DMS114 treated with DMSO at 0.1 percent for 48 hours (cell line): Measurements from ENCODE around the gene GARNL3.
A peak's percentile ranks its signal among the peaks of the same experiment; 100 is the strongest.

Source experiments
- DNase-seq: peaks from one replicate; lab custom pipeline; 2025; ENCODE audit not compliant: unreplicated experiment; lab: John Stamatoyannopoulos, UW

The GARNL3 gene

DNA sequence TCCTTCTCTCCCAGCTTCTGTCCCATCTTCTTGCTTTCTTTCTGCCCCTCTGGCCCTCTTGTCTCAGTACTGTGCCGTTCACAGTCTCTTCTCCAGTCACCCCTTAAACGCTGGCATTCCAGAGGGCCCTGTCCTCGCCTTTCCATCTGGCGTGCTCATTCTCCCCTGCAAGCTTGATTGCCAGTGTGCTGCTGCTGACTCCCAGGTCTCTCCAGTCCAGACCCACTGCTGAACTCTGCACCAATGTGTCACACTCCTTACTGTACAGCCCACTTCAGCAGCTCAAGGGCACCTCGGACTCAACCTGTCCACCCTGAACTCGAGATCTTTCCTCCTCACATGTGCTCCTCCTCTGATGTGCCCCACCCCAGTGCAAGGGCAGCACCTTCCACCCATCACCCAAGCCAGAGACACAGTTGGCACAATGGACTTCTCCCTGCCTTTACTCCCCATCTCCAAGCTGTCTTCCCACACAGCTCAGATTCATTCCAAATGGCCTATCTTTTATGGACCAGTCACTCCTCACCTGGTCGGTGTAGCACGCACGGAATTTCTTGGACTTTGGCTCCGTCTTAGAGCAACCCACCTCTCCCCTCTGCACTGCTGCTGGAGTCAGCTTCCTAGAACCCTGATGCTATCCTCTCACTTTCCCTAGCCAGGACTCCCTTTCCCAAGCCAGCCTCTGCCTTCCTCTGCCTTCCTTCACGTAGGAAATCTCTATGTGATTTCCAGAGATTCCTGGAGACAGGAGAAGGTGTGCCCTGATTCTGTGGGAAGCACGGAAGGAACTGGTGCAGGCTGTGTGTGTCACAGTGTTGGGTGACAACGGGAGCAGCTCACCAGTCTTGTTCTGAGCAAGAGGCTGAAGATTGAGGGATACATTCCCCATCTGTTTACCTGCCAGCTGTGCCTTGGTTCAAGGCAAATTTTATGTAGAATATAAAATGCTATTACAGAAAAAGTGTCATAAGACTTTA, 106.4 kb downstream of the GARNL3 start:
- no peak for DNase-seq

DNA sequence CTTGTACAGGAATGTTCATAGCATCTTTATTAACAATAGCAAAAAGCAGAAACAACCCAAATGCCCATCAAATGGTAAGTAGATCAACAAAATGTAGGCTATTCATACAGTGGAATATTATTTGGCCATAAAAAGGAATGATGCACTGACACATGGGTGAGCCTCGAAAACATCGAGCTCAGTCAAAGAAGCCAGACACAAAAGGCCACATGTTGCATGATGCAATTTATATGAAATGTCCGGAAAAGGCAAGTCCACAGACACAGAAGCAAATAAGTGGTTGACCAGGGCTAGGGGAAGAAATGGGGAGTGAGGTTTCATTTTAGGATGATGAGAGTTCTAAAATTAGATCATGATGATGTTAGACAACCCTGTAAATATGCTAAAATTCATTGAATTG, 115.9 kb downstream of the GARNL3 start:
- no peak for DNase-seq

DNA sequence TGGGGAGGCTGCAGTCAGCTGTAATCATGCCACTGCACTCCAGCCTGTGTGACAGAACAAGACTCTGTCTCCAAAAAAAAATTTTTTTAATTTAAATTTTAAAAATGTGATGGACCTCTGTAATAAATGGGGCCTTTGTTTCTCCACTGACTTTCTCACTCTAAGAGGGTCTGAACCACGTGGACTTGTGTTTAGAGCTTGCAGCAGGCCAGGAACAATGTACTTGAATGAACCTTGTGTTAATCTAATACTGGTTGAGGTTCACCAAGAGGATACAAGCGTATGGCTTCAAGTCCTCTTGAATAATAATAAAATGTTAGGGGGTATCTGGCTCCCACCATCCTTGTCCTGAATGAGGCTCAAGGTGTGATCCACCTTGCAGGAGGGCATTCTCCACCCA, 118.0 kb downstream of the GARNL3 start:
- DNase-seq, result no peak

DNA sequence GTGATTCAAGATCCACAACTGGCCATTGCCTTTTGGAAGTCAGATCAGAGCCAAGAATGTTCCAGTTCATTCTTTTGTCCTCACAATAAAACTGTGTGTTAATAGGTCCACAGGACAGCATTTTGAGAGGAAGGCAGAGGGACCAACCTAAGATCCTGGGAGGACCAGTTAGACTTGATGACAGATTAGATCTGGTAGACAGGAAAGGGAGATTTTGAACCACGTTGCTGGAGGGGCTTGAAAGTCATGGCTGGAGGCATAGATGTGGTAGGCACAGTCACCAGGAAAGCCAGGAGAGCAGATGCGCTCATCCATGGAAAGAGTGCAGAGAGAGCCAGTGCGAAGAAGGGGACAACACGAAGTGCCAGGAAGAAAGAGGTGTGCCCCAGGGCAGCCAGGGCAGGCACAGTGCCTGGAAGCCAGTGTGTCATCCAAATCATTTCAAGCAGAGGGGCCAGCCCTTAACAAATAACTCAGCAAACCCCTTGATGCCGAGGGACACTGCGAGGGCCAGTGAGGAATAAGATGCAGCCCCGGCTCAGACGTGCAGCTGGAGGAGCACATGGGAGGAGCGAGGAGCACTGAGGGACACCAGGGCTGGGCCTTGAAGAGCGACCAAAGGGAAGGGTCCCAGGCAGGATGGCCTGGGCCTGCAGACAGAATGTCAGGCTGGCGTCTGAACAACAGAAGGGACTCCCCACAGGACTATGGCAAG, 119.6 kb downstream of the GARNL3 start:
- no peak for DNase-seq

DNA sequence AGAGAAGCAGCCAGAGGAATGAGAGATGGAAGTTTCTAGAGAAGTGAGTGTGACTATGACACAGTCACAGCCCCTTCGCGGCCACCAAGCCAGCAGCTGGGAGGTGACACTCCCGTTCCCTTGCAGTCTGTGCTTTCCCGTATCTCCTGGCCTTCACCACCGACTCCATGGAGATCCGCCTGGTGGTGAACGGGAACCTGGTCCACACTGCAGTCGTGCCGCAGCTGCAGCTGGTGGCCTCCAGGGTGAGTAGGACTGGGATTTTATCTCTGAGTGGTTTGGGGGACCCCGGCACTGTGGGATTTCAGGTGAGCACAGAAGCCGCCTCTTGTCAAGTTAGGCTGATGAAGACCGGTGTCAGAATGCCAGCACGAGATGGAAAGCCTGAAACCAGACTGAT, 120.3 kb downstream of the GARNL3 start:
- DNase-seq, result no peak

DNA sequence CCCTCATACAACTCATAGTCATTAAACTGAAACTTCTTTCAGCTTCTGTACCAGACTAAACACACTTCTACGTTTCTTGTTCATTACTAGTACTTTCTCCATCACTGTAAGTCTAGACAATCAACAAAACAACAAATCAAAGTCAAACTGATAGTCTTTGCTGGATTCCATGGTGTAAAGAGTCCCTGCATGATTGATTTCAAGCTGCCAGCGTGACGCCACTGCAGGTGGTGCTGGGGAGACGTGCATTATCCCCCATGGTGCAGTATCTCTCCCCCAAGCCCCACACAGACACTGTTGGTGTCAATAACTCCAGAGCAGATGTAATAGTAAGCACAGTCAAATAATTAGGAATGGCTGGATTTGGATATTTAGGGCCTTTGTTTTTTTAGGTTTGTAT, 121.7 kb downstream of the GARNL3 start:
- DNase-seq, result no peak

DNA sequence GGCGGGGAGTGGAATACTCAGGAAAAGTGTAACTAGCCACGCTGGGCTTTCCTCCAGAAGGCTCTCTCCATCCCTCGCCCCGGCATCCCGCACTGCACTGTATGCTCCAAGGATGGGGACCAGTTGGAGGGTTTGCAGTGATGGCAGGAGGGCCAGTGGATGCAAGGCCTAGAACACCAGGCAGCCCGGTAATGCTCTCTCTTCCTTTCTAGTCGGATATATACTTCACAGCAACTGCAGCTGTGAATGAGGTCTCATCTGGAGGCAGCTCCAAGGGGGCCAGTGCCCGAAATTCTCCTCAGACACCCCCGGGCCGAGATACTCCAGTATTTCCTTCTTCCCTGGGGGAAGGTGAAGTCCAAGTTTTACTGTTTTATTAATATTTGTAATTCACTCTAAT, 122.4 kb downstream of the GARNL3 start:
- DNase-seq, result no peak

DNA sequence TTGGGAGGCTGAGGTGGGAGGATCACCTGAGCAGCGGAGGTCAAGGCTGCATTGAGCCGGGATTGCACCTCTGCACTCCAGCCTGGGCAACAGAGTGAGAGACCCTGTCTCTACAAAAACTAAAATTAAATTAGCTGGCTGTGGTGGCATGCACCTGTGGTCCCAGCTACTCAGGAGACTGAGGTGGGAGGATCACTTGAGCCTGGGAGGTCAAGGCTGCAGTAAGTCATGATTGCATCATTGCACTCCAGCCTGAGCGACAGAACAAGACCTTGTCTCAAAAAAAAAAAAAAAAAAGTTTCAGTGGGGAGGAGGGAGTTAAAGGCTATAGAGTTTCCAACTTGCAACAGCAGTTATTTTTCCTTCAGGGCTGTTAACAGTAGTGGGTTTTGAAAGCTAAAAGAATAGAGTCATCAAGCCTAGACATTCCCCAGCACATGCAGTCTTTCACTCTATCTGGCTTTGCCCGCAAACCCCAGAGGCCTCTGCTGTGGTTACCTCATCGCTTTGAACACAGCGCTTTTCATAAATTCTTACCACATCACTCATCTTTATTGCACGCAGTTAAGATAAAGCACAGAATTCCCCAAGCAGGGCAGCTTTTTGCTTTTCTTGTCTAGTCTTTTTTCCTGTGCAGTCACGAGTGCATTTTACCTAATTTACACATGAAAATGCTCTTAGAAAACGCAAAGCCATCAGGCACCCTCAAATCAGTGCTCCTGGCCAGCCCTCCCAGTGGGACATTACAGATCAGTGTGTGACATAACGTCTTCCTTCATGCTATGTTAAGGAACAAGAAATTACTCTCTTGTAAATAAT, 123.7 kb downstream of the GARNL3 start:
- DNase-seq, result no peak

DNA sequence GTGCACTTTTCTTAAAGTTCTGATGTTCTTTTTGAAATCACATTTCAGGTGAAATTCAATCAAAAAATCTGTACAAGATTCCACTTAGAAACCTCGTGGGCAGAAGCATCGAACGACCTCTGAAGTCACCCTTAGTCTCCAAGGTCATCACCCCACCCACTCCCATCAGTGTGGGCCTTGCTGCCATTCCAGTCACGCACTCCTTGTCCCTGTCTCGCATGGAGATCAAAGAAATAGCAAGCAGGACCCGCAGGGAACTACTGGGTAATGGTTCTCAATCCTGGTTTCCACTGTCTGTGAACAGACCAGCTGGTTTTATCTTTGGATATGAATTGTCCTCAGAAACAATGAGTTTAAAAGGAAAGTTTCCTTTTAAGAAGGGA, 124.3 kb downstream of the GARNL3 start:
- no peak for DNase-seq

DNA sequence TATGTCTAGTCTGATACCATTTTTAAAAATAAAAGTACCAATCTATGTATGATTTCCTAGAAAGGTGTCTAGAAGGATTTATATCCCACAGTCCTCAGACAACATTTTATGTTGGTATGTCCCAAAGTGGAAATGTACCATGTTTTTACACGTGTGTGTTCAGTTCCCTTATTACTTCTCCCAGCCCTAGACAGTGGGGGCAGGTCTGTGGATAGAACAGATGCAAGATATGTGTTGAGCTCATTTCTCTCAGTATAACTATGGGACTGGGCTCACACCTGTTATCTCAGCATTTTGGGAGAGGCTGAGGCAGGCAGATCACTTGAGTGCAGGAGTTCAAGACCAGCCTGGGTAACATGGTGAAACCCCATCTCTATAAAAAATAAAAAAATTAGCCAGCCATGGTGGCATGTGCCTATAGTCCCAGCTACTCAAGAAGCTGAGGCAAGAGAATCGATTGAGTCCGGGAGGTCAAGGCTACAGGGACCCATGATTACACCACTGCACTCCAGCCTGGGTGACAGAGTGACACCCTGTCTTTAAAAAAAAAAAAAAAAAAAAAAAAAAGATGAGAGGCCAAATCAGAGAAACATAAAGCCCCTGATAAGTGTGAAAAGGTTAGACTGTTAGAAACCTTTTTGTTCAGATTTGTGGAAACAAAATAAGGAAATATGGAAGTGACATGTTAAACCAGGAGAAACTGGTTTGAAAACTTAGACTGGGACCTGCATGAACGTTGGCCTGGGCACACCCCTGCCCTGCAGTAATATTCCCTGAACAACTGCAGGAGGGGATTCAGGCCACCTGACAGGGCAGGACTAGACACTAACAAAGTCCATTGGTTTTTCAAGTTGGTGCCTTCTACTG, 125.0 kb downstream of the GARNL3 start:
- DNase-seq, result no peak

DNA sequence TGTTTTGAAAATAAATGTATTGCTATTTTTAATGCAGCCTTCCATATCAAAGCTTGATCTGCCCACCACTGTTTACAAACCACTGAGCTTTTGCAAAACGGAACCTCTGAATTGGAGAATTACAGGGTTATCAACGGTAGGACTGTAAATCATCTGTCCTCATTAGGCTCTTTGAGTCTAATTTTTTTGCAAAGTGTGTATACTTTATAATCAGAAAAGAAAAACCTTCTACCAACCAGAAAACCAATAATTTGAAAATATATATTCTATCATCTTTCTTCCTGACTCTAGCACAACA, 125.6 kb downstream of the GARNL3 start:
- DNase-seq, result no peak

DNA sequence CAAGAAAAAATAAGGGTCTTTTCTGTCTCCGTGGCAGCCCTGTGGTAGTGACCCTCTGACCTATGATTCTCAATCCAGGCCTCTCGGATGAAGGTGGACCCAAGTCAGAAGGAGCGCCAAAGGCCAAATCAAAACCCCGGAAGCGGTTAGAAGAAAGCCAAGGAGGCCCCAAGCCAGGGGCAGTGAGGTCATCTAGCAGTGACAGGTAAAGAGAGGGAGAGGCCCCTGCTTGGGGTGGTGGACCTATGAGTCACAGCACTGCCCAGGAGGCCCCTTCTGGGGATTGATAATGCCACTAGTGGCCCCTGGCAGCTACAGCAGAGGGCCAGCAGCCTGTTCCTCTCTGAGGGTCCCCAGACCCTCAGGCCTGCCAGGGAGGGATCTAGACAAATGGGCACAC, 126.0 kb downstream of the GARNL3 start:
- no peak for DNase-seq

DNA sequence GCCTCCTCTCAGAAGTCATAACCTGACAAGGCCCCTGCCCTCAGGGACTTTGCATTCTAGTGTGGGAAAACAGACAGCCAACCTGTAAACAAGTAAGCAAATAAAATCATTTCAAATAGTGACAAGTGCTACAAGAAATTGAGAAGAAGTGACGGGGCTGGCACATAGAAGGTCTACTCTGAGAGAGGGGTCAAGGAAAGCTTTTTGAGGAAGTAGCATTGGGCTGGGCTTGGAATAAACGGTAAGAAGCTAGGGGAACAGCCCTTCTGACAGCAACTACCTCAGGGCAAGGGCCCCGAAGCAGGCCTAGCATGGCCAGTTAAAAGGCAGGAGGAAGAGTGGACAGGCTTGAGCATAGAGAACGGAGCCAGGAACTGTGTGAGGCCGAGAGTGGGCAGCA, 127.6 kb downstream of the GARNL3 start:
- no peak for DNase-seq

DNA sequence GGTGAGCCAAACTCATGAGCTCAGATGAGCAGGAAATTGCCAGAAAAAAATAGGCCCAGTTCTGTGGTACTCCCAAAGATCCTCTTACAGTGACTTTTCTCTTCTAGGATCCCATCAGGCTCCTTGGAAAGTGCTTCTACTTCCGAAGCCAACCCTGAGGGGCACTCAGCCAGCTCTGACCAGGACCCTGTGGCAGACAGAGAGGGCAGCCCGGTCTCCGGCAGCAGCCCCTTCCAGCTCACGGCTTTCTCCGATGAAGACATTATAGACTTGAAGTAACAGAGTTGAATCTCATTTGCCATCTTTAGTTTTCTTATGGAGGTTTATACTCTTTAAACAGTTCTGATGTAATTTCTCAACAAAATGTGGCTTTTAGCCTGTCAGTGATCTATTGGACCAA, 128.4 kb downstream of the GARNL3 start:
- DNase-seq, result no peak

DNA sequence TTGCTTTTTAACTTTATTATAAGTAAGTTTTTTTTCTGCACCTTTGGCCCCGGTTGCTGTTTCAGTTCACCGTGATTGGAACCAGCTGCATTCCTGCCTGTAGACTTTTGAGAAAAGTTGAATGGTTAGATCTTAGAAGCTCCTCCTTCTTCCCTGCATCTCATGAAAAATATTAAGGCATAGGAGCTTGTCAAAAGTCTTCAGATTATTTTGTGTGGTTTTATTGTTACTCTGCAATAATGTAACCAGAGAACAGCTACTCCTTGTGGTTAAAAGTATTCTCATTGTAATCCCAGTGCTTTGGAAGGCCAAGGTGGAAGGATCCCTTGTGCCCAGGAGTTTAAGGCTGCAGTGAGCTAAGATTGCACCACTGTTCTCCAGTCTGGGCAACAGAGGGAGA, 129.1 kb downstream of the GARNL3 start:
- DNase-seq, result no peak

DNA sequence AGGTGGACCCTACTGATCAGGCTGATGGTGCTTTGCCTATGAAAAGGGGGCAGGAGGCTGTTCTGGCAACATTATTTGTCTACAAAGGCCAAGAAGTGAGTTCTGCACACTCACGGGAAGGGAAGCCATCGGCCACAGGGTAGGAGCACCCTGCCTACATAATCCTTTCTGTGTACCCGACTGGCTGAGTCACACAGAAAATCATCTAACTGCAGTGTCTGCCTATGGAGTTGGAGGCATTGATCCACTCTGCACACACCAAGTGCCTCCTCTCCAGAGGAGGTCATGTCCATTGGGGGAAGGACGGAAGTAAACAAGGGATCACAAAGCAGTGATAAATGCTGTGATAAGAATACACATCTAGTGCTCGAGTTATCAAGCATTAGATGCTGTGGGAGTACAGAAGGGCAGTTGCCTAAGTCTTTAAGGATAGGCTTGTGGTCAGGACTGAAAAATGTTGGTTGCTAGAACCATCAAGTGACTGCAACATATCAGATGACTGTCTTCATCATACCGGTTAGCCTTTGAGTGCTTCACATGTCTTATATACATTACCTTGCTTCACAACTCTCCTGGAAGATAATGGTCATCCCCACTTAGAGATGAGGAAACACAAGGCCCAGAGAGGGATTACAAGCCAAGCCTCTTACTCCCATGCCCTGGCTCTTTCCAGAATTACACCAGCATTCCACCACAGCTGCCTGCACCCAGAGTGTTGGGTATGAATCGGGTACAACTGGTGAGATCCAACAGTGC, 131.1 kb downstream of the GARNL3 start:
- DNase-seq, result no peak

DNA sequence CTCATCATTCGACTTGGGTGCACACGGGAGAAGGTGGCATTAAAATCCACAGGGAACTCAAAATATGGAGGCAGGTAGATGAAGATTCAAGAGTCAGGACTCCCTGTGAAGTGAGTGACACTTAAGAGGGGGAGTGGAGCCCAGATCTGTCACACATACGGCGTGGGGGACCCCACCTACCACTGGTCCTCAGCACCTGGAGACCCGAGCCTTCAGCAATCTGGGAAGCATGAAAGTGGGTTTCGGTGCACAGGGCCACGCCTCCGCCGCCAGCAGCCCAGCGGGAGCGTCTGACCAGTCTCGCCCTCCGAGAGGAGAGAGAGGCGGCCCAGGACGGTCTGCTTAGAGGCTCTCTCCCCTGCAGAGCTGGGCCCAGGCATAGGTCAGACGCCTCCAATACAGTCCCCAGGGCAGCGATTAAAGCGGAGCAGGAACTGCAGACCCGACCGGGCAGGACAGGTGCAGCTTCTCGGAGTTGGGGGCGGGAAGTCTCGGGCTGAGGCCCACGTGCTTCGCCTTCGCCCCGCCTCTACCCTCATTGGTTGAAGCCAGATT, 131.8 kb downstream of the GARNL3 start:
- no peak for DNase-seq

DNA sequence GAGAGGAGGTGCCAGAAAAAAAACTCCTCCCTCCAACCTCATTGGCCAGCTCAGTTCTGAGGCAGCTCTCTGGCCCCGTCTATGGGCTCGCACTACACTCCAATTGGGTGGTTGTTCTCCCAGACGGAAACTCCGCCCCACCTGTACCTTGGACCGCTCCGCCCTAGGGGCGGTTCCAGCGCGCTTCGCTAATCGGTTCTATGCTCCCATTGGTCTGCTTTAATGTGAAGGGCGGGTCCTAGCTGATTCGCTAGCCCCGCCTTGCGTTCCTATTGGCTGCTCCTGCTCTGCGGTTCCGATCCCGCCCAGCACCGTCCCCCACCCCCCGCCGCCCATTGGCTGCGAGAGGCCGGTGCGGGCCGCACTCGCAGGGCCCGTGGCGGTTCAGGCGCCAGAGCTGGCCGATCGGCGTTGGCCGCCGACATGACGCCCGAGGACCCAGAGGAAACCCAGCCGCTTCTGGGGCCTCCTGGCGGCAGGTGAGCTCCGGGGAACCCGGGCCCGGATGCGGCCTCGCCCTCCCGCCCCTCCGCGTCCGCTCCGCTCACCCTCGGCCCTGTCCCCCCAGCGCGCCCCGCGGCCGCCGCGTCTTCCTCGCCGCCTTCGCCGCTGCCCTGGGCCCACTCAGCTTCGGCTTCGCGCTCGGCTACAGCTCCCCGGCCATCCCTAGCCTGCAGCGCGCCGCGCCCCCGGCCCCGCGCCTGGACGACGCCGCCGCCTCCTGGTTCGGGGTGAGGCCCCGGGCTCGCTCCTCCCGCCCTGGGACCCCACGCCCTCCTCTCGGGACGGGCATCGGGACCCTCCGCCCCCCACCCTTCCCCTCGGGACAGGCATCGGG, 132.5 kb downstream of the GARNL3 start, which contains the start of gene SLC2A8:
Gene SLC2A8, plus strand, starts transcription at position 362 of the 838 bp plus-strand sequence. Its CDS starts 62 bp downstream, at position 424.
- peak; percentile 97 for DNase-seq
